ENCODE results near the gene GNAT1. TPM values are rescaled to one million over a fixed set of nuclear protein-coding genes. Genes with fewer than 3 reads are reported as not detected.
"Not testable (repeated sequence)": the region's sequence is repeated elsewhere in the genome, so short reads cannot be mapped to it uniquely, and the experiment has no call there.

GNAT1 gene
- total RNA-seq, 3 donors from 2014 or later = not detected

- ATAC-seq (no peak), DNase-seq (no peak)
- H3K4me3 Mint-ChIP-seq = no peak overlapping the region
- H3K9me3 Mint-ChIP-seq = no peaks in the 10 kb centered on the region
- no peaks in the 10 kb centered on the region for H3K36me3 Mint-ChIP-seq (ENCODE audit: insufficient read depth)
- H3K4me1 Mint-ChIP-seq (ENCODE audit: low read depth) = no peaks in the 10 kb centered on the region
- peaks cover 33% of the 10 kb centered on the region for H3K27me3 Mint-ChIP-seq (ENCODE audit: low read depth)
Observed at GRCh38 chr3:50207359-50208042, 16.1 kb downstream of the GNAT1 start.

GRCh38 chr3:50208677-50209344 lies 17.4 kb downstream of the GNAT1 start:
- ATAC-seq (no peak), DNase-seq (no peak)
- peaks cover 20% of the 10 kb centered on the region for H3K27me3 Mint-ChIP-seq (ENCODE audit: low read depth)
- no peaks in the 10 kb centered on the region for H3K4me1 Mint-ChIP-seq (ENCODE audit: low read depth)
- H3K9me3 Mint-ChIP-seq = no peaks in the 10 kb centered on the region
- H3K4me3 Mint-ChIP-seq = no peak overlapping the region
- no peaks in the 10 kb centered on the region for H3K36me3 Mint-ChIP-seq (ENCODE audit: insufficient read depth)

- ATAC-seq (no peak), DNase-seq (no peak)
- Mint-ChIP-seq H3K27me3 (ENCODE audit: low read depth) (peaks cover 14% of the 10 kb centered on the region), H3K4me1 (ENCODE audit: low read depth) (no peaks in the 10 kb centered on the region), H3K4me3 (no peak overlapping the region), H3K36me3 (ENCODE audit: insufficient read depth) (no peaks in the 10 kb centered on the region), H3K9me3 (no peaks in the 10 kb centered on the region)
Observed at GRCh38 chr3:50210176-50210509, 18.7 kb downstream of the GNAT1 start.

GRCh38 chr3:50210510-50211367 lies 19.3 kb downstream of the GNAT1 start:
- no peaks in the 10 kb centered on the region for H3K9me3 Mint-ChIP-seq

GRCh38 chr3:50211368-50211717 lies 19.9 kb downstream of the GNAT1 start:
- not testable (repeated sequence) for H3K36me3 Mint-ChIP-seq (ENCODE audit: insufficient read depth); H3K27me3 Mint-ChIP-seq (ENCODE audit: low read depth); DNase-seq; ATAC-seq; H3K4me3 Mint-ChIP-seq; H3K9me3 Mint-ChIP-seq; H3K4me1 Mint-ChIP-seq (ENCODE audit: low read depth)

More at GRCh38 chr3:50210510-50211367, 19.3 kb downstream of the GNAT1 start:
- no peak for DNase-seq
- H3K36me3 Mint-ChIP-seq (ENCODE audit: insufficient read depth) = no peaks in the 10 kb centered on the region
- H3K27me3 Mint-ChIP-seq (ENCODE audit: low read depth) = peaks cover 11% of the 10 kb centered on the region
- H3K4me1 Mint-ChIP-seq (ENCODE audit: low read depth) = no peaks in the 10 kb centered on the region
- H3K4me3 Mint-ChIP-seq = no peak overlapping the region
- ATAC-seq = no peak

- ATAC-seq = peak; percentile 63 to 82
- no peaks in the 10 kb centered on the region for H3K4me1 Mint-ChIP-seq (ENCODE audit: low read depth)
- no peaks in the 10 kb centered on the region for H3K9me3 Mint-ChIP-seq
- H3K36me3 Mint-ChIP-seq (ENCODE audit: insufficient read depth) = no peaks in the 10 kb centered on the region
- H3K4me3 Mint-ChIP-seq = no peak overlapping the region
- no peak for DNase-seq
- peaks cover 2% of the 10 kb centered on the region for H3K27me3 Mint-ChIP-seq (ENCODE audit: low read depth)
Observed at GRCh38 chr3:50211930-50212329, 20.5 kb downstream of the GNAT1 start.

GRCh38 chr3:50212502-50212901 lies 21.1 kb downstream of the GNAT1 start:
- Mint-ChIP-seq H3K4me1 (ENCODE audit: low read depth) (no peaks in the 10 kb centered on the region), H3K9me3 (no peaks in the 10 kb centered on the region), H3K36me3 (ENCODE audit: insufficient read depth) (no peaks in the 10 kb centered on the region), H3K27me3 (ENCODE audit: low read depth) (no peaks in the 10 kb centered on the region), H3K4me3 (no peak overlapping the region)
- ATAC-seq = no peak
- DNase-seq = no peak

GRCh38 chr3:50212971-50213370 lies 21.6 kb downstream of the GNAT1 start:
- Mint-ChIP-seq H3K27me3 (ENCODE audit: low read depth) (no peaks in the 10 kb centered on the region), H3K4me3 (no peak overlapping the region), H3K9me3 (no peaks in the 10 kb centered on the region), H3K4me1 (ENCODE audit: low read depth) (no peaks in the 10 kb centered on the region), H3K36me3 (ENCODE audit: insufficient read depth) (no peaks in the 10 kb centered on the region)
- ATAC-seq = no peak
- DNase-seq = no peak

- Mint-ChIP-seq H3K27me3 (ENCODE audit: low read depth) (no peaks in the 10 kb centered on the region), H3K4me1 (ENCODE audit: low read depth) (no peaks in the 10 kb centered on the region), H3K36me3 (ENCODE audit: insufficient read depth) (no peaks in the 10 kb centered on the region), H3K9me3 (no peaks in the 10 kb centered on the region), H3K4me3 (no peak overlapping the region)
- ATAC-seq = no peak
- DNase-seq = no peak
Observed at GRCh38 chr3:50213373-50213772, 22.0 kb downstream of the GNAT1 start.

- no peaks in the 10 kb centered on the region for H3K9me3 Mint-ChIP-seq
- no peaks in the 10 kb centered on the region for H3K36me3 Mint-ChIP-seq (ENCODE audit: insufficient read depth)
- ATAC-seq = no peak
- H3K27me3 Mint-ChIP-seq (ENCODE audit: low read depth) = no peaks in the 10 kb centered on the region
- no peak overlapping the region for H3K4me3 Mint-ChIP-seq
- no peak for DNase-seq
- H3K4me1 Mint-ChIP-seq (ENCODE audit: low read depth) = no peaks in the 10 kb centered on the region
Observed at GRCh38 chr3:50214824-50215223, 23.4 kb downstream of the GNAT1 start.

- Mint-ChIP-seq H3K4me3 (no peak overlapping the region), H3K27me3 (ENCODE audit: low read depth) (no peaks in the 10 kb centered on the region), H3K36me3 (ENCODE audit: insufficient read depth) (no peaks in the 10 kb centered on the region), H3K4me1 (ENCODE audit: low read depth) (no peaks in the 10 kb centered on the region), H3K9me3 (no peaks in the 10 kb centered on the region)
- ATAC-seq = no peak
- no peak for DNase-seq
Observed at GRCh38 chr3:50215529-50215928, 24.1 kb downstream of the GNAT1 start.

GRCh38 chr3:50217681-50218080 lies 26.3 kb downstream of the GNAT1 start:
- Mint-ChIP-seq H3K36me3 (ENCODE audit: insufficient read depth) (no peaks in the 10 kb centered on the region), H3K9me3 (no peaks in the 10 kb centered on the region), H3K4me1 (ENCODE audit: low read depth) (no peaks in the 10 kb centered on the region), H3K27me3 (ENCODE audit: low read depth) (no peaks in the 10 kb centered on the region), H3K4me3 (no peak overlapping the region)
- ATAC-seq (no peak), DNase-seq (no peak)

GRCh38 chr3:50218448-50218847 lies 27.0 kb downstream of the GNAT1 start:
- Mint-ChIP-seq H3K27me3 (ENCODE audit: low read depth) (no peaks in the 10 kb centered on the region), H3K4me1 (ENCODE audit: low read depth) (no peaks in the 10 kb centered on the region), H3K9me3 (no peaks in the 10 kb centered on the region), H3K4me3 (no peak overlapping the region), H3K36me3 (ENCODE audit: insufficient read depth) (no peaks in the 10 kb centered on the region)
- ATAC-seq (no peak), DNase-seq (no peak)

GRCh38 chr3:50219285-50219684 lies 27.9 kb downstream of the GNAT1 start:
- ATAC-seq = no peak
- Mint-ChIP-seq H3K4me1 (ENCODE audit: low read depth) (no peaks in the 10 kb centered on the region), H3K9me3 (no peaks in the 10 kb centered on the region), H3K36me3 (ENCODE audit: insufficient read depth) (no peaks in the 10 kb centered on the region), H3K27me3 (ENCODE audit: low read depth) (no peaks in the 10 kb centered on the region), H3K4me3 (no peak overlapping the region)
- DNase-seq = no peak

GRCh38 chr3:50220109-50220508 lies 28.7 kb downstream of the GNAT1 start:
- Mint-ChIP-seq H3K27me3 (ENCODE audit: low read depth) (peaks cover 4% of the 10 kb centered on the region), H3K4me3 (no peak overlapping the region), H3K9me3 (no peaks in the 10 kb centered on the region), H3K36me3 (ENCODE audit: insufficient read depth) (no peaks in the 10 kb centered on the region), H3K4me1 (ENCODE audit: low read depth) (no peaks in the 10 kb centered on the region)
- no peak for DNase-seq
- ATAC-seq = no peak
